GM13977 (cell line): ENCODE measurements around the gene SLC25A30.
"Not testable (repeated sequence)": the region's sequence is repeated elsewhere in the genome, so short reads cannot be mapped to it uniquely, and the experiment has no call there.

Experiments
- DNase-seq: peaks from one replicate; pipeline ENCODE4 v3.0.0; 2012; ENCODE audit warnings: low spot score
- CTCF ChIP-seq: IDR thresholded peaks from 2 replicates; pipeline ENCODE4 v1.5.1; 2012; ENCODE audit warnings: mild to moderate bottlenecking, control low read depth; ENCODE audit not compliant: insufficient read depth; ENCODE audit errors: extremely low read depth, missing control alignments
- in situ Hi-C: fragments of 300-500 bp; cut with MboI; formaldehyde crosslinking; loops from one replicate; pipeline ENCODE4 v1.12.0; 2022; ENCODE audit warnings: low sequenced_read_pairs, low pct_unique_long_range_greater_than_20kb, mixed read lengths, inconsistent platforms; ENCODE audit not compliant: unreplicated experiment

The SLC25A30 gene

GRCh38 chr13:45433381-45433790, 15.2 kb upstream of the SLC25A30 start:
- no peak for TF ChIP-seq CTCF
- in situ Hi-C loops: no loop called here
- no peak for DNase-seq

- no peak for TF ChIP-seq CTCF
- in situ Hi-C loops: no loop called here
- no peak for DNase-seq
These were observed 14.7 kb upstream of the SLC25A30 start for GRCh38 chr13:45432737-45433380.

GRCh38 chr13:45426056-45426841, 8.1 kb upstream of the SLC25A30 start:
- in situ Hi-C loops, DNase-seq: not testable (repeated sequence)

GRCh38 chr13:45422731-45423292, 4.6 kb upstream of the SLC25A30 start:
- TF ChIP-seq CTCF: no peak
- no peak for DNase-seq
- in situ Hi-C loops: no loop called here

- in situ Hi-C loops: no loop called here
- no peak for TF ChIP-seq CTCF
- DNase-seq: no peak
These were observed 1.8 kb upstream of the SLC25A30 start for GRCh38 chr13:45419945-45420344.

GRCh38 chr13:45419389-45419788, 1.2 kb upstream of the SLC25A30 start:
- in situ Hi-C loops, DNase-seq: not testable (repeated sequence)

- no peak for TF ChIP-seq CTCF
- no peak for DNase-seq
- in situ Hi-C loops: no loop called here
These were observed 1.6 kb downstream of the SLC25A30 start for GRCh38 chr13:45416516-45417128.
